Measurements from ENCODE around the gene FGD2. TPM values are rescaled to one million over a fixed set of nuclear protein-coding genes. Genes with fewer than 3 reads are reported as not detected.

Gene FGD2
- not detected in 3 replicates for total RNA-seq
- long read RNA-seq = 0 reads

- Mint-ChIP-seq H3K27ac (ENCODE audit: unreplicated experiment) (no peak within 1 kb of the TSS), H3K36me3 (ENCODE audit: low read depth) (no peaks in the 10 kb centered on the region), H3K4me1 (ENCODE audit: low read depth) (no peaks in the 10 kb centered on the region), H3K27me3 (ENCODE audit: low read depth) (peaks cover 4% of the 10 kb centered on the region), H3K4me3 (ENCODE audit: unreplicated experiment) (no peak within 1 kb of the TSS), H3K9me3 (ENCODE audit: low read depth) (no peaks in the 10 kb centered on the region)
- no peak for DNase-seq (ENCODE audit: low spot score)
- no peak for TF ChIP-seq CTCF (IDR thresholded peaks at IDR 0.05)
These were observed at the start of gene FGD2 for GRCh38 chr6:37005061-37005810. FGD2 (plus strand) TSS chr6:37005655; CDS start chr6:37005818, 163 bp downstream.

GRCh38 chr6:36955671-36956445 lies 49.6 kb upstream of the FGD2 start:
- Mint-ChIP-seq H3K4me1 (ENCODE audit: low read depth) (peaks cover 10% of the 10 kb centered on the region), H3K4me3 (ENCODE audit: unreplicated experiment) (no peak overlapping the region)

GRCh38 chr6:36956446-36956820 lies 49.0 kb upstream of the FGD2 start:
- H3K4me1 Mint-ChIP-seq (ENCODE audit: low read depth) = peaks cover 15% of the 10 kb centered on the region
- H3K36me3 Mint-ChIP-seq (ENCODE audit: low read depth) = no peaks in the 10 kb centered on the region
- DNase-seq (ENCODE audit: low spot score) = no peak
- H3K4me3 Mint-ChIP-seq (ENCODE audit: unreplicated experiment) = no peak overlapping the region
- H3K9me3 Mint-ChIP-seq (ENCODE audit: low read depth) = no peaks in the 10 kb centered on the region
- TF ChIP-seq CTCF (IDR thresholded peaks at IDR 0.05) = no peak
- no peaks in the 10 kb centered on the region for H3K27me3 Mint-ChIP-seq (ENCODE audit: low read depth)
- H3K27ac Mint-ChIP-seq (ENCODE audit: unreplicated experiment) = no peak overlapping the region

More at GRCh38 chr6:36955671-36956445, 49.6 kb upstream of the FGD2 start:
- no peak overlapping the region for H3K27ac Mint-ChIP-seq (ENCODE audit: unreplicated experiment)
- no peaks in the 10 kb centered on the region for H3K27me3 Mint-ChIP-seq (ENCODE audit: low read depth)
- H3K9me3 Mint-ChIP-seq (ENCODE audit: low read depth) = no peaks in the 10 kb centered on the region
- H3K36me3 Mint-ChIP-seq (ENCODE audit: low read depth) = no peaks in the 10 kb centered on the region
- no peak for TF ChIP-seq CTCF (IDR thresholded peaks at IDR 0.05)
- DNase-seq (ENCODE audit: low spot score) = peak; percentile 59

DNA sequence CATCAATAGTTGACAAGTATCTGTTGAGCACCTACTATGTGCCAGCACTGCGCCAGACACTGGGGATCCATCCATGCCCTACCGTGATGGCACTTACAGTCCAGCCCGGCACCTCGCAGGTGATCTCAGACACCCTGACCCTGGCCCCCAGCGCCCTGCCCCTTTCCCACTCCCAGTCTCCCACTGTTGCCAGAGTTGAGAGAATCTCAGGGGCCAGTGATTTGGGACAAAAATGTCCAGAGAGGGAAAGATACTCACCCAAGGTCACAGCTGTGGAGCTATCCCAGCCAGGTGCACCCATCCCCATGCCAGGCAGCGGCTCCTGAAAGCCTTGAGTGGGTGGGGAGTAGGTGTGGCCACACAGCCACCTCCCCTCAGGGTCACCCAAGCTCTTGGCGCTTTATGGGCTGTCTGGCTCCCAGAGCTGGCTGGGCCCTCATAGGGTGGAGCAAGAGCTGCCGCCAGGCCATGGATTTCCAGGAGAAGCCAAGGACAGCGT lies 47.6 kb upstream of the FGD2 start:
- H3K27me3 Mint-ChIP-seq (ENCODE audit: low read depth) = no peaks in the 10 kb centered on the region
- peak; percentile 68 for DNase-seq (ENCODE audit: low spot score)
- no peaks in the 10 kb centered on the region for H3K36me3 Mint-ChIP-seq (ENCODE audit: low read depth)
- no peak overlapping the region for H3K27ac Mint-ChIP-seq (ENCODE audit: unreplicated experiment)
- H3K4me3 Mint-ChIP-seq (ENCODE audit: unreplicated experiment) = no peak overlapping the region
- no peaks in the 10 kb centered on the region for H3K9me3 Mint-ChIP-seq (ENCODE audit: low read depth)
- peaks cover 15% of the 10 kb centered on the region for H3K4me1 Mint-ChIP-seq (ENCODE audit: low read depth)
- TF ChIP-seq CTCF (IDR thresholded peaks at IDR 0.05) = no peak

- H3K27ac Mint-ChIP-seq (ENCODE audit: unreplicated experiment) = no peak overlapping the region
- DNase-seq (ENCODE audit: low spot score) = peak; percentile 93
- TF ChIP-seq CTCF (IDR thresholded peaks at IDR 0.05) = no peak
- no peaks in the 10 kb centered on the region for H3K9me3 Mint-ChIP-seq (ENCODE audit: low read depth)
- no peaks in the 10 kb centered on the region for H3K27me3 Mint-ChIP-seq (ENCODE audit: low read depth)
- H3K36me3 Mint-ChIP-seq (ENCODE audit: low read depth) = no peaks in the 10 kb centered on the region
- peaks cover 15% of the 10 kb centered on the region for H3K4me1 Mint-ChIP-seq (ENCODE audit: low read depth)
- H3K4me3 Mint-ChIP-seq (ENCODE audit: unreplicated experiment) = no peak overlapping the region
These were observed 46.5 kb upstream of the FGD2 start for GRCh38 chr6:36958775-36959554.

Data from chondrocyte (in vitro differentiated cells).